Activated CD8-positive, alpha-beta memory T cell treated with anti-CD3 and anti-CD28 coated beads, Interleukin-2, amount 10 ng/mL, durations not matched to agents 7 days and 5 days (primary cell): ENCODE measurements around the gene UNC13B. TPM values are rescaled to one million over a fixed set of nuclear protein-coding genes. Genes with fewer than 3 reads are reported as not detected.
"Not testable (repeated sequence)": the region's sequence is repeated elsewhere in the genome, so short reads cannot be mapped to it uniquely, and the experiment has no call there.

ENCODE experiments used
- ATAC-seq: fragments of 150-1000 bp; cut with Tn5 transposase; one replicate; pipeline ENCODE4 v1.10.0; 2021; ENCODE audit warnings: moderate library complexity
- CTCF ChIA-PET: fragments of 350-600 bp; sonication (Branson Sonifier 250); formaldehyde crosslinking; loops from one replicate; lab custom pipeline; 2021; ENCODE audit warnings: antibody characterized with exemption; lab: Charles Lee
- DNase-seq: peaks from one replicate; pipeline ENCODE4 v3.0.0-alpha.2; 2020
- H3K27ac Mint-ChIP-seq: one replicate; pipeline ENCODE4 v1.8.0; 2021; ENCODE audit warnings: mild to moderate bottlenecking, mixed read lengths
- H3K27me3 Mint-ChIP-seq: one replicate; pipeline ENCODE4 v1.8.0; 2021; ENCODE audit warnings: mixed read lengths
- H3K36me3 Mint-ChIP-seq: one replicate; pipeline ENCODE4 v1.8.0; 2021; ENCODE audit warnings: mild to moderate bottlenecking, mixed read lengths
- H3K4me1 Mint-ChIP-seq: one replicate; pipeline ENCODE4 v1.8.0; 2021; ENCODE audit warnings: mixed read lengths
- H3K4me3 Mint-ChIP-seq: one replicate; pipeline ENCODE4 v1.8.0; 2021; ENCODE audit warnings: mild to moderate bottlenecking, moderate library complexity, mixed read lengths
- H3K9me3 Mint-ChIP-seq: one replicate; pipeline ENCODE4 v1.8.0; 2022; ENCODE audit warnings: low read depth, mixed read lengths
- total RNA-seq, 2 experiments: library from RNA; stranded (reverse); gene quantifications; one replicate each; pipeline ENCODE4 v1.2.3, GENCODE V29; 2021

The UNC13B gene
- total RNA-seq, 2 experiments from 2014 or later = 0.94 to 1.2 TPM

GRCh38 chr9:35179347-35180280 is 17.8 kb downstream of the UNC13B start:
- no peak for ATAC-seq
- no peak overlapping the region for H3K4me3 Mint-ChIP-seq
- H3K27ac Mint-ChIP-seq = no peak overlapping the region
- no peaks in the 10 kb centered on the region for H3K27me3 Mint-ChIP-seq
- H3K36me3 Mint-ChIP-seq = no peaks in the 10 kb centered on the region
- DNase-seq = no peak
- CTCF ChIA-PET = no interaction called here
- H3K4me1 Mint-ChIP-seq = no peaks in the 10 kb centered on the region
- H3K9me3 Mint-ChIP-seq = no peaks in the 10 kb centered on the region

GRCh38 chr9:35180801-35181200 is 19.0 kb downstream of the UNC13B start:
- DNase-seq = no peak
- Mint-ChIP-seq H3K4me3 (no peak overlapping the region), H3K36me3 (no peaks in the 10 kb centered on the region), H3K27me3 (no peaks in the 10 kb centered on the region), H3K27ac (no peak overlapping the region), H3K4me1 (no peaks in the 10 kb centered on the region), H3K9me3 (peaks cover 3% of the 10 kb centered on the region)
- CTCF ChIA-PET = no interaction called here
- no peak for ATAC-seq

GRCh38 chr9:35182401-35182800 is 20.6 kb downstream of the UNC13B start:
- H3K4me1 Mint-ChIP-seq, CTCF ChIA-PET, H3K27me3 Mint-ChIP-seq, ATAC-seq, H3K27ac Mint-ChIP-seq, H3K9me3 Mint-ChIP-seq, DNase-seq, H3K4me3 Mint-ChIP-seq, H3K36me3 Mint-ChIP-seq: not testable (repeated sequence)

- H3K4me1 Mint-ChIP-seq, CTCF ChIA-PET, H3K36me3 Mint-ChIP-seq, H3K27ac Mint-ChIP-seq, H3K27me3 Mint-ChIP-seq, H3K9me3 Mint-ChIP-seq, ATAC-seq, DNase-seq, H3K4me3 Mint-ChIP-seq: not testable (repeated sequence)
Measured at GRCh38 chr9:35182996-35183754, 21.4 kb downstream of the UNC13B start.

- H3K9me3 Mint-ChIP-seq, H3K27ac Mint-ChIP-seq, DNase-seq, H3K4me1 Mint-ChIP-seq, CTCF ChIA-PET, H3K4me3 Mint-ChIP-seq, H3K36me3 Mint-ChIP-seq, H3K27me3 Mint-ChIP-seq, ATAC-seq: not testable (repeated sequence)
Measured at GRCh38 chr9:35183755-35184480, 22.1 kb downstream of the UNC13B start.

GRCh38 chr9:35186524-35186923 is 24.7 kb downstream of the UNC13B start:
- peaks cover 8% of the 10 kb centered on the region for H3K9me3 Mint-ChIP-seq
- H3K4me1 Mint-ChIP-seq = no peaks in the 10 kb centered on the region
- CTCF ChIA-PET = no interaction called here
- ATAC-seq (no peak), DNase-seq (no peak)
- H3K27ac Mint-ChIP-seq = no peak overlapping the region
- no peaks in the 10 kb centered on the region for H3K27me3 Mint-ChIP-seq
- H3K36me3 Mint-ChIP-seq = no peaks in the 10 kb centered on the region
- H3K4me3 Mint-ChIP-seq = no peak overlapping the region

- no peak for DNase-seq
- Mint-ChIP-seq H3K4me3 (no peak overlapping the region), H3K27ac (no peak overlapping the region), H3K27me3 (no peaks in the 10 kb centered on the region), H3K9me3 (peaks cover 21% of the 10 kb centered on the region), H3K36me3 (peaks cover 2% of the 10 kb centered on the region), H3K4me1 (no peaks in the 10 kb centered on the region)
- ATAC-seq = no peak
- CTCF ChIA-PET = no interaction called here
Measured at GRCh38 chr9:35190203-35190602, 28.4 kb downstream of the UNC13B start.

- CTCF ChIA-PET = no interaction called here
- no peak for DNase-seq
- ATAC-seq = no peak
- no peaks in the 10 kb centered on the region for H3K4me1 Mint-ChIP-seq
- H3K27me3 Mint-ChIP-seq = peaks cover 4% of the 10 kb centered on the region
- H3K4me3 Mint-ChIP-seq = no peak overlapping the region
- peaks cover 20% of the 10 kb centered on the region for H3K9me3 Mint-ChIP-seq
- peaks cover 2% of the 10 kb centered on the region for H3K36me3 Mint-ChIP-seq
- no peak overlapping the region for H3K27ac Mint-ChIP-seq
Measured at GRCh38 chr9:35191105-35191504, 29.3 kb downstream of the UNC13B start.

- CTCF ChIA-PET = interaction anchor here (0.7 kb wide), 1 partner anchor 302 kb away, joined by 3 read pairs; no protein-coding TSS in a partner anchor
- Mint-ChIP-seq H3K4me1 (no peaks in the 10 kb centered on the region), H3K9me3 (peaks cover 26% of the 10 kb centered on the region), H3K36me3 (peaks cover 2% of the 10 kb centered on the region), H3K27me3 (peaks cover 4% of the 10 kb centered on the region), H3K27ac (no peak overlapping the region), H3K4me3 (no peak overlapping the region)
- DNase-seq (no peak), ATAC-seq (no peak)
Measured at GRCh38 chr9:35193762-35194161, 32.0 kb downstream of the UNC13B start.

GRCh38 chr9:35195683-35196082 is 33.9 kb downstream of the UNC13B start:
- peaks cover 4% of the 10 kb centered on the region for H3K27me3 Mint-ChIP-seq
- no peak for ATAC-seq
- CTCF ChIA-PET = no interaction called here
- H3K36me3 Mint-ChIP-seq = peaks cover 2% of the 10 kb centered on the region
- H3K4me1 Mint-ChIP-seq = no peaks in the 10 kb centered on the region
- peaks cover 26% of the 10 kb centered on the region for H3K9me3 Mint-ChIP-seq
- H3K27ac Mint-ChIP-seq = no peak overlapping the region
- H3K4me3 Mint-ChIP-seq = no peak overlapping the region
- no peak for DNase-seq

GRCh38 chr9:35198191-35198590 is 36.4 kb downstream of the UNC13B start:
- no peak overlapping the region for H3K27ac Mint-ChIP-seq
- CTCF ChIA-PET = no interaction called here
- ATAC-seq (no peak), DNase-seq (no peak)
- no peak overlapping the region for H3K4me3 Mint-ChIP-seq
- no peaks in the 10 kb centered on the region for H3K36me3 Mint-ChIP-seq
- H3K27me3 Mint-ChIP-seq = peaks cover 7% of the 10 kb centered on the region
- H3K9me3 Mint-ChIP-seq = peaks cover 13% of the 10 kb centered on the region
- no peaks in the 10 kb centered on the region for H3K4me1 Mint-ChIP-seq

GRCh38 chr9:35203528-35203927 is 41.7 kb downstream of the UNC13B start:
- Mint-ChIP-seq H3K27ac (no peak overlapping the region), H3K36me3 (no peaks in the 10 kb centered on the region), H3K4me3 (no peak overlapping the region), H3K27me3 (peaks cover 3% of the 10 kb centered on the region), H3K9me3 (peaks cover 11% of the 10 kb centered on the region), H3K4me1 (no peaks in the 10 kb centered on the region)
- ATAC-seq = no peak
- CTCF ChIA-PET = no interaction called here
- no peak for DNase-seq

GRCh38 chr9:35205340-35205739 is 43.5 kb downstream of the UNC13B start:
- CTCF ChIA-PET = no interaction called here
- no peak overlapping the region for H3K4me3 Mint-ChIP-seq
- peaks cover 13% of the 10 kb centered on the region for H3K9me3 Mint-ChIP-seq
- ATAC-seq (no peak), DNase-seq (no peak)
- peaks cover 3% of the 10 kb centered on the region for H3K27me3 Mint-ChIP-seq
- H3K36me3 Mint-ChIP-seq = no peaks in the 10 kb centered on the region
- H3K27ac Mint-ChIP-seq = no peak overlapping the region
- no peaks in the 10 kb centered on the region for H3K4me1 Mint-ChIP-seq
